Thyroid gland (tissue), 4 donors: ENCODE measurements around the gene KANK3.

Experiments used
- CTCF ChIP-seq, 6 experiments: fragments of 200-600 bp in 3 of 6; fragments of 450-650 bp in 3 of 6; sonication (generic) in 3 of 6; IDR thresholded peaks; one replicate each; pipeline ENCODE4 v1.5.1; 2016 to 2019; ENCODE audit warnings: antibody characterized with exemption in 6 of 6, mild to moderate bottlenecking in 2 of 6, inconsistent platforms in 1 of 6, moderate library complexity in 1 of 6
- POLR2A ChIP-seq, 2 donors: fragments of 450-650 bp; IDR thresholded peaks; one replicate each; pipeline ENCODE4 v1.6.1; 2017; ENCODE audit warnings: antibody characterized with exemption in 2 of 2, mild to moderate bottlenecking in 2 of 2, moderate library complexity in 1 of 2

DNA sequence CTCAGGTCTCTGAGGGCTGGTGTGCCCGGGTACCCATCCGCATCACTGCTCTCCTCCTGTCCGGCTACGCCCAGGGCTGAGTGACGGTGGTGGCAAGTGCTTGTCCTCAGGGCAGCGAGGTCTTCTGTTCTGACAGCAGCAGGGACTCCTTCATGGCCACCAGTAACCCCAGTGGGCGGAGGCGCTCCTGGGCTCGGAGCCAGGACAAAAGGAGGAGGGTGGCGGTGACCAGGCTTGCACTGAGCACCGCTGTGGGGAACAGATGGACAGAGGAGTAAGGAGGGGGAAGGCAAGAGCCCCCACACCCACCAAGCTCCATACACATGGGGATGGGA is 40.7 kb downstream of the KANK3 start:
- TF ChIP-seq POLR2A (IDR thresholded peaks at IDR 0.05), result no peak
- no peak for TF ChIP-seq CTCF (IDR thresholded peaks at IDR 0.05)
